ENCODE data around the gene ZNF462. TPM values are rescaled to one million over a fixed set of nuclear protein-coding genes. Genes with fewer than 3 reads are reported as not detected.
"Not testable (repeated sequence)": the region's sequence is repeated elsewhere in the genome, so short reads cannot be mapped to it uniquely, and the experiment has no call there.

ZNF462 gene
- total RNA-seq, 1 donor from 2014 or later = 25.8 TPM

DNA sequence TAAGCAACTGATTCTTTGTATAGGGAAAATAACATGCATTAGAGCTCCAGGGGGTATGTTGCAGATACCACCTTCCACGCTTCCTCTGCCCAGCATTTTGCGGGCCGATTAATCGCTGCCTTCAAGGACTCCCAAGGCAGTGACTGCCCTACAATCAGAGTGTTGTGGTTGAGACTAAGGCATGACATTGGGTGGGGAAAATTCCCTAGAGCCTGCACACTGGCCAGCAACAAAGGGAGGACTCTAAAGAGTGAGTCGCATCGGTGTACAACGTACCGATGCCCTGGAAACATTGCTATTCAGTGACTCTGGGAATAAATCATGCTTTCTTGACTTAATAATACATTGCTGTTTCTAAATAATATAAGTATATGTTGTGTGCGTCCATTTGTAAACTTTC is 119.7 kb downstream of the ZNF462 start:
- DNase-seq (ENCODE audit: low spot score) = no peak

DNA sequence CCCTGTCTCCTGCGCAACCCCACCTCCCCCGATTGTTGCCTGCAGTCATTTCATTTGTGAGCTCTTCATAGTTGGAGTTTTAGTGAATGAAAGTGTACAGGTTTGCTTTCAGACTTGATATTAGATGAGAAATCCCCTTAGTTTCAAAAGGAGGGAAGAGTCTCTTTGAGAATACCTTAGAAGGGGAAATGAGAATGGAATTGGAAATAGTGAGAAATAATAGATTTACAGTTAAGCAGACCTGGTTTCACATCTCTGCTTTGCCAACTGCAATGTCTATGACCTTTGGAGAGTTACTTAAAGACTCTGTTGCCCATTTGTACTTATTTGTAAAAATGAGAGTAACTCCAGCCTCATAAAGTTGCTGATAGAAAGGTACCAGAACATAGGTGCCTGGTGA is 120.4 kb downstream of the ZNF462 start:
- peaks cover 18% of the 10 kb centered on the region for H3K36me3 Mint-ChIP-seq (ENCODE audit: low read depth)
- no peak overlapping the region for H3K4me3 Mint-ChIP-seq (ENCODE audit: unreplicated experiment)
- DNase-seq (ENCODE audit: low spot score) = no peak
- H3K9me3 Mint-ChIP-seq (ENCODE audit: low read depth) = no peaks in the 10 kb centered on the region
- H3K4me1 Mint-ChIP-seq (ENCODE audit: low read depth) = peaks cover 10% of the 10 kb centered on the region
- TF ChIP-seq, protein P1, sequence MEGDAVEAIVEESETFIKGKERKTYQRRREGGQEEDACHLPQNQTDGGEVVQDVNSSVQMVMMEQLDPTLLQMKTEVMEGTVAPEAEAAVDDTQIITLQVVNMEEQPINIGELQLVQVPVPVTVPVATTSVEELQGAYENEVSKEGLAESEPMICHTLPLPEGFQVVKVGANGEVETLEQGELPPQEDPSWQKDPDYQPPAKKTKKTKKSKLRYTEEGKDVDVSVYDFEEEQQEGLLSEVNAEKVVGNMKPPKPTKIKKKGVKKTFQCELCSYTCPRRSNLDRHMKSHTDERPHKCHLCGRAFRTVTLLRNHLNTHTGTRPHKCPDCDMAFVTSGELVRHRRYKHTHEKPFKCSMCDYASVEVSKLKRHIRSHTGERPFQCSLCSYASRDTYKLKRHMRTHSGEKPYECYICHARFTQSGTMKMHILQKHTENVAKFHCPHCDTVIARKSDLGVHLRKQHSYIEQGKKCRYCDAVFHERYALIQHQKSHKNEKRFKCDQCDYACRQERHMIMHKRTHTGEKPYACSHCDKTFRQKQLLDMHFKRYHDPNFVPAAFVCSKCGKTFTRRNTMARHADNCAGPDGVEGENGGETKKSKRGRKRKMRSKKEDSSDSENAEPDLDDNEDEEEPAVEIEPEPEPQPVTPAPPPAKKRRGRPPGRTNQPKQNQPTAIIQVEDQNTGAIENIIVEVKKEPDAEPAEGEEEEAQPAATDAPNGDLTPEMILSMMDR (IDR thresholded peaks at IDR 0.05) = no peak
- no peaks in the 10 kb centered on the region for H3K27me3 Mint-ChIP-seq (ENCODE audit: low read depth)
- H3K27ac Mint-ChIP-seq (ENCODE audit: unreplicated experiment) = no peak overlapping the region

More for the DNA sequence above, 119.7 kb downstream of the ZNF462 start:
- Mint-ChIP-seq H3K36me3 (ENCODE audit: low read depth) (peaks cover 16% of the 10 kb centered on the region), H3K27me3 (ENCODE audit: low read depth) (no peaks in the 10 kb centered on the region), H3K9me3 (ENCODE audit: low read depth) (no peaks in the 10 kb centered on the region), H3K27ac (ENCODE audit: unreplicated experiment) (no peak overlapping the region), H3K4me1 (ENCODE audit: low read depth) (peaks cover 10% of the 10 kb centered on the region), H3K4me3 (ENCODE audit: unreplicated experiment) (no peak overlapping the region)
- TF ChIP-seq, protein P1 (IDR thresholded peaks at IDR 0.05) = no peak

DNA sequence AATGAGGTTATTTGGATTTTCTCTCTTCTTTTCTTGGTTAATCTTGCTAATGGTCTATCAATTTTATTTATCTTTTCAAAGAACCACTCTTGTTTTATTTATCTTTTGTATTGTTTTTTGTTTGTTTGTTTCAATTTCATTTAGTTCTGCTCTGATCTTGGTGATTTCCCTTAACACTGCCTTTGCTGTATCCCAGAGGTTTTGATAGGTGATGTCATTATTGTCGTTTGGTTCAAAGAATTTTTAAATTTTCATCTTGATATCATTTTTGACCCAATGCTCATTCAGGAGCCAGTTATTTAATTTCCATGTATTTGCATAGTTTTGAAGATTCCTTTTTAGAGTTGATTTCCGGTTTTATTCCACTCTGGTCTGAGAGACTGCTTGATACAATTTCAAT is 126.9 kb downstream of the ZNF462 start:
- H3K4me3 Mint-ChIP-seq (ENCODE audit: unreplicated experiment); H3K9me3 Mint-ChIP-seq (ENCODE audit: low read depth); DNase-seq (ENCODE audit: low spot score); H3K27ac Mint-ChIP-seq (ENCODE audit: unreplicated experiment); H3K4me1 Mint-ChIP-seq (ENCODE audit: low read depth); H3K27me3 Mint-ChIP-seq (ENCODE audit: low read depth): not testable (repeated sequence)
- peaks cover 28% of the 10 kb centered on the region for H3K36me3 Mint-ChIP-seq (ENCODE audit: low read depth)

DNA sequence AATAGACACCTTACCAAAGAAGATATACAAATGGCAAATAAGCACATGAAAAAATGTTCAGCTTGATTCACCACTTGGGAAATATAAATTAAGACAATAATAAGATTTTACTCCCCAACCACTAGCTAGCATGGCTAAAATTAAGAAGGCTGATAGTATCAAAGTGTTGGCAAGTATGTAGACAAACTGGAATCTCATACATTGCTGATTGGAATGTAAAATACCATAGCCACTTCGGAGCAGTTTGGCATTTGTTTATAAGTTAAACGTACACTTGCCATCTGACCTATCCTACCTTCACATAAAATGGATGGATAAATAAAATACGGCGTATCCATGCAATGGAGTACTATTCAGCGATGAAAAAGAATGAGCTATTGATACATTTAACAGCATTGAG is 129.2 kb downstream of the ZNF462 start:
- TF ChIP-seq, protein P1 (IDR thresholded peaks at IDR 0.05) = no peak
- Mint-ChIP-seq H3K36me3 (ENCODE audit: low read depth) (peaks cover 32% of the 10 kb centered on the region), H3K4me3 (ENCODE audit: unreplicated experiment) (no peak overlapping the region), H3K9me3 (ENCODE audit: low read depth) (no peaks in the 10 kb centered on the region), H3K4me1 (ENCODE audit: low read depth) (no peaks in the 10 kb centered on the region), H3K27ac (ENCODE audit: unreplicated experiment) (no peak overlapping the region), H3K27me3 (ENCODE audit: low read depth) (no peaks in the 10 kb centered on the region)
- DNase-seq (ENCODE audit: low spot score) = no peak

DNA sequence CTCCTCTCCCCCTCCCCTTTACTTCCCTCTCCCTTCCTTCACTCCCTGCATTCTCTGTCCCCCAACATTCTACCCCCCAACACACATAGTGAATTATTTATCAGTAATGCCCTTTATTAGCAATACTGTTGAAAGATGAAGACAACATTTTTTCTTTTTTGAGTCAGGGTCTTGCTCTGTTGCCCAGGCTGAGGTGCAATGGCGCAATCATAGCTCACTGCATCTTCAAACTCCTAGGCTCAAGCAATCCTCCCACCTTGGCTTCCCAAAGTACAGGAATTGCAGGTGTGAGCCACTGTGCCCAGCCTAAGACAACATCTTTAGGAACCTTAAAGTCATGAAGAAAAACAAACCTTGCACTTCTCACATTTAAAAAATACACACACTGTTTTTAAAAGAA is 130.6 kb downstream of the ZNF462 start:
- Mint-ChIP-seq H3K4me1 (ENCODE audit: low read depth) (no peaks in the 10 kb centered on the region), H3K4me3 (ENCODE audit: unreplicated experiment) (no peak overlapping the region), H3K27me3 (ENCODE audit: low read depth) (no peaks in the 10 kb centered on the region)

DNA sequence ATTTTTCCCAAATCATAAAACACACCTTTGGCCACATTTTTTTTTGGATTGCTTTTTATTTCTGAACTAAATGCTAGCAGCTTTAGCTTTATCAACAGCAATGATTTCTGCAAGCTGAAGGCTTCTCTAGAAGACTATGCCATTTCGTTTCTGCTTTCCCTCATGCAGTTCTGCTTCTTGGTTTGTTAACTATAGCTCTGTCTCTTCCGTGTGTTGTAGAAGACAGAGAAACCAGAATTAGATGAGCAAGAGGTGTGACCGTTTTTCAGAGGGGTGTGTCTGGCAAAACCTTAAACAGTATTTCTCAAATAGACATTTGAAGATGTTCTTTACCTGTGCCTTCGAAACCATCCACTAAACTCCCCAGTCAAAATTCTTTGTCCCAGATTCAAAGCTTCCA is 131.5 kb downstream of the ZNF462 start:
- H3K36me3 Mint-ChIP-seq (ENCODE audit: low read depth) = peaks cover 18% of the 10 kb centered on the region

More for the DNA sequence above, 130.6 kb downstream of the ZNF462 start:
- DNase-seq (ENCODE audit: low spot score) = no peak
- peaks cover 24% of the 10 kb centered on the region for H3K36me3 Mint-ChIP-seq (ENCODE audit: low read depth)
- TF ChIP-seq, protein P1 (IDR thresholded peaks at IDR 0.05) = no peak
- H3K27ac Mint-ChIP-seq (ENCODE audit: unreplicated experiment) = no peak overlapping the region
- H3K9me3 Mint-ChIP-seq (ENCODE audit: low read depth) = no peaks in the 10 kb centered on the region

More for the DNA sequence above, 131.5 kb downstream of the ZNF462 start:
- H3K4me1 Mint-ChIP-seq (ENCODE audit: low read depth) = no peaks in the 10 kb centered on the region
- no peak overlapping the region for H3K4me3 Mint-ChIP-seq (ENCODE audit: unreplicated experiment)
- no peaks in the 10 kb centered on the region for H3K27me3 Mint-ChIP-seq (ENCODE audit: low read depth)
- no peaks in the 10 kb centered on the region for H3K9me3 Mint-ChIP-seq (ENCODE audit: low read depth)
- TF ChIP-seq, protein P1 (IDR thresholded peaks at IDR 0.05) = no peak
- H3K27ac Mint-ChIP-seq (ENCODE audit: unreplicated experiment) = no peak overlapping the region
- DNase-seq (ENCODE audit: low spot score) = no peak

Measured in chondrocyte (in vitro differentiated cells).